Measurements from ENCODE around the gene TMEM178A. TPM values are rescaled to one million over a fixed set of nuclear protein-coding genes. Genes with fewer than 3 reads are reported as not detected.

TMEM178A gene
- total and polyA plus RNA-seq, 2 of the 8 experiments (the other 6 are each of a cell fraction or from before 2014, with no cell fraction given): 11.2 to 14.9 TPM

DNA sequence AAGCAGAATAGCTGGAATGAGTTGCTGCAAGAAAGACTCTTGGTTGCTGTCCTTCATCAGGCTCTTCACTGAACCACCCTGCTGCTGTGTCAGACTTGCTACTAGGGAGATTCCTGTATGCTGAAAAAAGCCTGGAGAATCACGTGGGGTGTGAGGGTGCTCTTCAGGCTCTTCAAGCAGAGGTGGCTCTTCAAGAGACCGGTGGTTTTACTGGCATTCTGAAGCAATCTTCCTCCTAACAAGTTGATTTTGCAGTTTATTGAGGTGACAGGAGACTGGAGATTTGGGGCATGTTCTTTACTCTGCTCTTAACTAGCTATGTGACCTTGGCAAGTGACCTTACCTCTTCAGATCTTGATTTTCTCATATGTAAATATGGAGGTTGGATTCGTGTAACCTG, 14.1 kb downstream of the TMEM178A start (continued):
- TF ChIP-seq TEAD4 (IDR thresholded peaks at IDR 0.05; ENCODE audit: low read depth, low read length) (no peak), POLR2AphosphoS5 (IDR thresholded peaks at IDR 0.05; ENCODE audit: low read depth, low read length) (no peak), TAF7 (optimal IDR thresholded peaks at IDR 0.05; ENCODE audit: borderline replicate concordance, low read depth, low read length) (no peak)

All from H1 (cell line).